Brain pericyte (primary cell): ENCODE data around the gene CD74.
"Not testable (repeated sequence)": the region's sequence is repeated elsewhere in the genome, so short reads cannot be mapped to it uniquely, and the experiment has no call there.

ENCODE experiments used
- DNase-seq: peaks from one replicate; pipeline ENCODE4 v3.0.0-alpha.2; 2012; ENCODE audit warnings: low read depth, low spot score

Gene CD74

GRCh38 chr5:150412319-150413175 is at the start of gene CD74:
Gene CD74 (minus strand): TSS chr5:150412910. CDS start chr5:150412749, 161 bp downstream.
- no peak for DNase-seq

- no peak for DNase-seq
Observed at GRCh38 chr5:150461231-150461630, 48.5 kb upstream of the CD74 start.

GRCh38 chr5:150460781-150461180 is 48.1 kb upstream of the CD74 start:
- DNase-seq: no peak

GRCh38 chr5:150458802-150459557 is 46.3 kb upstream of the CD74 start:
- DNase-seq: no peak

GRCh38 chr5:150457562-150458240 is 45.0 kb upstream of the CD74 start:
- DNase-seq: no peak

- no peak for DNase-seq
Observed at GRCh38 chr5:150457121-150457520, 44.4 kb upstream of the CD74 start.

- DNase-seq: no peak
Observed at GRCh38 chr5:150454492-150455229, 42.0 kb upstream of the CD74 start.

GRCh38 chr5:150454027-150454426 is 41.3 kb upstream of the CD74 start:
- DNase-seq: not testable (repeated sequence)

- no peak for DNase-seq
Observed at GRCh38 chr5:150452914-150453313, 40.2 kb upstream of the CD74 start.

GRCh38 chr5:150451594-150451993 is 38.9 kb upstream of the CD74 start:
- no peak for DNase-seq

- peak; percentile 92 for DNase-seq
Observed at GRCh38 chr5:150449517-150450339, 37.0 kb upstream of the CD74 start, which contains the start of gene RPS14. Gene RPS14 (minus strand): TSS chr5:150449739. CDS start chr5:150447733, 2,006 bp downstream.

- DNase-seq: no peak
Observed at GRCh38 chr5:150448952-150449516, 36.3 kb upstream of the CD74 start.

GRCh38 chr5:150448334-150448733 is 35.6 kb upstream of the CD74 start:
- DNase-seq: no peak

GRCh38 chr5:150447188-150447587 is 34.5 kb upstream of the CD74 start:
- DNase-seq: no peak

GRCh38 chr5:150446583-150446982 is 33.9 kb upstream of the CD74 start:
- no peak for DNase-seq

GRCh38 chr5:150446088-150446487 is 33.4 kb upstream of the CD74 start:
- no peak for DNase-seq

- no peak for DNase-seq
Observed at GRCh38 chr5:150444770-150445169, 32.1 kb upstream of the CD74 start.

GRCh38 chr5:150443242-150444075 is 30.7 kb upstream of the CD74 start:
- no peak for DNase-seq

GRCh38 chr5:150442699-150443080 is 30.0 kb upstream of the CD74 start:
- DNase-seq: no peak
